ENCODE results near the gene ABHD6.
"Not testable (repeated sequence)": the region's sequence is repeated elsewhere in the genome, so short reads cannot be mapped to it uniquely, and the experiment has no call there.

Gene ABHD6

GRCh38 chr3:58193682-58194407, 43.7 kb upstream of the ABHD6 start:
- H3K4me3 ChIP-seq = no peak overlapping the region
- no peaks in the 10 kb centered on the region for H3K36me3 ChIP-seq (ENCODE audit: insufficient read depth, low read length)
- no peaks in the 10 kb centered on the region for H3K9me3 ChIP-seq (ENCODE audit: low read depth, low read length)
- no peak overlapping the region for H3K27ac ChIP-seq
- H3K9ac ChIP-seq (ENCODE audit: insufficient read length) = no peak overlapping the region
- TF ChIP-seq FOXP2 (optimal IDR thresholded peaks at IDR 0.05; ENCODE audit: control extremely low read depth, extremely low read length, insufficient read depth) = no peak
- no peak for TF ChIP-seq POLR2AphosphoS5 (IDR thresholded peaks at IDR 0.05; ENCODE audit: borderline replicate concordance, low read depth, low read length)
- no peak for TF ChIP-seq EZH2 (IDR thresholded peaks at IDR 0.05)
- DNase-seq (ENCODE audit: low read depth, low spot score) = no peak

- DNase-seq (ENCODE audit: low read depth, low spot score) = no peak
- no peaks in the 10 kb centered on the region for H3K36me3 ChIP-seq (ENCODE audit: insufficient read depth, low read length)
- no peak overlapping the region for H3K27ac ChIP-seq
- TF ChIP-seq FOXP2 (optimal IDR thresholded peaks at IDR 0.05; ENCODE audit: control extremely low read depth, extremely low read length, insufficient read depth) (no peak), EZH2 (IDR thresholded peaks at IDR 0.05) (no peak), POLR2AphosphoS5 (IDR thresholded peaks at IDR 0.05; ENCODE audit: borderline replicate concordance, low read depth, low read length) (no peak)
- H3K9me3 ChIP-seq (ENCODE audit: low read depth, low read length) = no peaks in the 10 kb centered on the region
- no peak overlapping the region for H3K9ac ChIP-seq (ENCODE audit: insufficient read length)
- no peak overlapping the region for H3K4me3 ChIP-seq
Measured at GRCh38 chr3:58197588-58197987, 40.0 kb upstream of the ABHD6 start.

GRCh38 chr3:58198362-58198761, 39.2 kb upstream of the ABHD6 start:
- no peak for TF ChIP-seq FOXP2 (optimal IDR thresholded peaks at IDR 0.05; ENCODE audit: control extremely low read depth, extremely low read length, insufficient read depth)
- TF ChIP-seq POLR2AphosphoS5 (IDR thresholded peaks at IDR 0.05; ENCODE audit: borderline replicate concordance, low read depth, low read length) = no peak
- no peak for TF ChIP-seq EZH2 (IDR thresholded peaks at IDR 0.05)
- Histone ChIP-seq H3K9me3 (ENCODE audit: low read depth, low read length) (no peaks in the 10 kb centered on the region), H3K27ac (no peak overlapping the region), H3K9ac (ENCODE audit: insufficient read length) (no peak overlapping the region), H3K4me3 (no peak overlapping the region), H3K36me3 (ENCODE audit: insufficient read depth, low read length) (no peaks in the 10 kb centered on the region)
- no peak for DNase-seq (ENCODE audit: low read depth, low spot score)

GRCh38 chr3:58198804-58199203, 38.8 kb upstream of the ABHD6 start:
- Histone ChIP-seq H3K9me3 (ENCODE audit: low read depth, low read length) (no peaks in the 10 kb centered on the region), H3K9ac (ENCODE audit: insufficient read length) (no peak overlapping the region), H3K4me3 (no peak overlapping the region), H3K36me3 (ENCODE audit: insufficient read depth, low read length) (no peaks in the 10 kb centered on the region), H3K27ac (no peak overlapping the region)
- no peak for TF ChIP-seq FOXP2 (optimal IDR thresholded peaks at IDR 0.05; ENCODE audit: control extremely low read depth, extremely low read length, insufficient read depth)
- no peak for TF ChIP-seq EZH2 (IDR thresholded peaks at IDR 0.05)
- no peak for TF ChIP-seq POLR2AphosphoS5 (IDR thresholded peaks at IDR 0.05; ENCODE audit: borderline replicate concordance, low read depth, low read length)
- no peak for DNase-seq (ENCODE audit: low read depth, low spot score)

GRCh38 chr3:58200121-58200709, 37.4 kb upstream of the ABHD6 start:
- H3K9ac ChIP-seq (ENCODE audit: insufficient read length) = no peak overlapping the region
- no peak overlapping the region for H3K4me3 ChIP-seq
- TF ChIP-seq POLR2AphosphoS5 (IDR thresholded peaks at IDR 0.05; ENCODE audit: borderline replicate concordance, low read depth, low read length) = no peak
- TF ChIP-seq FOXP2 (optimal IDR thresholded peaks at IDR 0.05; ENCODE audit: control extremely low read depth, extremely low read length, insufficient read depth) = no peak
- TF ChIP-seq EZH2 (IDR thresholded peaks at IDR 0.05) = no peak
- no peak overlapping the region for H3K27ac ChIP-seq
- DNase-seq (ENCODE audit: low read depth, low spot score) = no peak
- H3K36me3 ChIP-seq (ENCODE audit: insufficient read depth, low read length) = no peaks in the 10 kb centered on the region
- no peaks in the 10 kb centered on the region for H3K9me3 ChIP-seq (ENCODE audit: low read depth, low read length)

- H3K36me3 ChIP-seq (ENCODE audit: insufficient read depth, low read length) = no peaks in the 10 kb centered on the region
- TF ChIP-seq FOXP2 (optimal IDR thresholded peaks at IDR 0.05; ENCODE audit: control extremely low read depth, extremely low read length, insufficient read depth) (no peak), EZH2 (IDR thresholded peaks at IDR 0.05) (no peak), POLR2AphosphoS5 (IDR thresholded peaks at IDR 0.05; ENCODE audit: borderline replicate concordance, low read depth, low read length) (no peak)
- H3K4me3 ChIP-seq = no peak overlapping the region
- H3K9ac ChIP-seq (ENCODE audit: insufficient read length) = no peak overlapping the region
- no peaks in the 10 kb centered on the region for H3K9me3 ChIP-seq (ENCODE audit: low read depth, low read length)
- H3K27ac ChIP-seq = no peak overlapping the region
- no peak for DNase-seq (ENCODE audit: low read depth, low spot score)
Measured at GRCh38 chr3:58200846-58201355, 36.7 kb upstream of the ABHD6 start.

- DNase-seq (ENCODE audit: low read depth, low spot score); H3K27ac ChIP-seq; H3K9ac ChIP-seq (ENCODE audit: insufficient read length); H3K36me3 ChIP-seq (ENCODE audit: insufficient read depth, low read length); H3K4me3 ChIP-seq; H3K9me3 ChIP-seq (ENCODE audit: low read depth, low read length): not testable (repeated sequence)
Measured at GRCh38 chr3:58201451-58201850, 36.1 kb upstream of the ABHD6 start.

GRCh38 chr3:58202917-58203360, 34.7 kb upstream of the ABHD6 start:
- Histone ChIP-seq H3K36me3 (ENCODE audit: insufficient read depth, low read length) (no peaks in the 10 kb centered on the region), H3K9me3 (ENCODE audit: low read depth, low read length) (no peaks in the 10 kb centered on the region), H3K4me3 (no peak overlapping the region), H3K27ac (no peak overlapping the region), H3K9ac (ENCODE audit: insufficient read length) (no peak overlapping the region)
- no peak for TF ChIP-seq EZH2 (IDR thresholded peaks at IDR 0.05)
- no peak for TF ChIP-seq POLR2AphosphoS5 (IDR thresholded peaks at IDR 0.05; ENCODE audit: borderline replicate concordance, low read depth, low read length)
- no peak for TF ChIP-seq FOXP2 (optimal IDR thresholded peaks at IDR 0.05; ENCODE audit: control extremely low read depth, extremely low read length, insufficient read depth)
- DNase-seq (ENCODE audit: low read depth, low spot score) = no peak
